Endometrial microvascular endothelial cells (primary cell): ENCODE results near the gene ALDH9A1. TPM values are rescaled to one million over a fixed set of nuclear protein-coding genes. Genes with fewer than 3 reads are reported as not detected.

ENCODE experiments used
- in situ Hi-C: cut with HindIII; loops from 2 replicates; pipeline ENCODE4 v1.10.0; 2017; ENCODE audit warnings: low sequenced_read_pairs, low pct_unique_long_range_greater_than_20kb; ENCODE audit errors: inconsistent ontology term
- total RNA-seq: library from RNA; depleted of rRNA; stranded (reverse); fragments of >200 nt; gene quantifications from one replicate; pipeline ENCODE4 v1.2.3, GENCODE V29; 2015; ENCODE audit errors: inconsistent ontology term

Gene ALDH9A1
- total RNA-seq, 1 donor from 2014 or later = 98.0 TPM

- in situ Hi-C loops = no loop called here
These were observed 66.8 kb downstream of the ALDH9A1 start for GRCh38 chr1:165631342-165632151.

- in situ Hi-C loops = no loop called here
These were observed 67.6 kb downstream of the ALDH9A1 start, which contains the start of gene MGST3 for GRCh38 chr1:165630629-165631341. TSS of gene MGST3 (plus strand) at chr1:165631234. CDS start at chr1:165649848, 18,614 bp downstream.

- in situ Hi-C loops = no loop called here
These were observed 68.3 kb downstream of the ALDH9A1 start for GRCh38 chr1:165629848-165630628.

- in situ Hi-C loops = no loop called here
These were observed 69.2 kb downstream of the ALDH9A1 start for GRCh38 chr1:165629151-165629550.

GRCh38 chr1:165628147-165628822, 70.1 kb downstream of the ALDH9A1 start:
- in situ Hi-C loops = no loop called here

GRCh38 chr1:165624441-165624840, 73.9 kb downstream of the ALDH9A1 start:
- in situ Hi-C loops = no loop called here

- in situ Hi-C loops = no loop called here
These were observed 74.7 kb downstream of the ALDH9A1 start for GRCh38 chr1:165623624-165624023.

GRCh38 chr1:165619647-165620151, 78.7 kb downstream of the ALDH9A1 start:
- in situ Hi-C loops = no loop called here

- in situ Hi-C loops = no loop called here
These were observed 81.3 kb downstream of the ALDH9A1 start for GRCh38 chr1:165616987-165617546.

GRCh38 chr1:165616054-165616612, 82.2 kb downstream of the ALDH9A1 start:
- in situ Hi-C loops = no loop called here

Other genes starting within 250 kb of the ALDH9A1 start
- gene LRRC52, start 154.6 kb downstream of the ALDH9A1 start, total RNA-seq = not detected
- gene MGST3, start 67.3 kb downstream of the ALDH9A1 start, total RNA-seq = 199 TPM
- gene TMCO1, start 70.3 kb upstream of the ALDH9A1 start, total RNA-seq = 82.2 TPM
- gene UCK2, start 129.1 kb upstream of the ALDH9A1 start, total RNA-seq = 92.4 TPM